ENCODE data around the gene CFAP73.

GRCh38 chr12:113120670-113121370 lies 28.7 kb upstream of the CFAP73 start:
- TF ChIP-seq CTCF (IDR thresholded peaks at IDR 0.05) (no peak), POLR2A (IDR thresholded peaks at IDR 0.05) (no peak), POLR2AphosphoS5 (IDR thresholded peaks at IDR 0.05) (no peak)

Data from breast epithelium (tissue), 3 donors.